ENCODE results near the gene PAPPA. TPM values are rescaled to one million over a fixed set of nuclear protein-coding genes. Genes with fewer than 3 reads are reported as not detected.

PAPPA gene
- total RNA-seq, 6 experiments from 2014 or later: 0.07 to 0.50 (median 0.32) TPM

GRCh38 chr9:116279230-116279629, 125.6 kb downstream of the PAPPA start:
- 21% methylated on average over 11 of the region's 11 CpGs for WGBS (ENCODE audit: insufficient coverage, low coverage, low lambda C conversion rate, missing lambda C conversion rate)
- ATAC-seq: no peak
- intact Hi-C loops (cut with DNase I): no loop called here

GRCh38 chr9:116280529-116280928, 126.9 kb downstream of the PAPPA start:
- no peaks in the 10 kb centered on the region for H3K27me3 ChIP-seq
- no peaks in the 10 kb centered on the region for H3K36me3 ChIP-seq
- intact Hi-C loops (cut with DNase I): no loop called here
- no peak for DNase-seq
- no peaks in the 10 kb centered on the region for H3K4me1 ChIP-seq
- no peaks in the 10 kb centered on the region for H3K9me3 ChIP-seq
- no peak for ATAC-seq
- no CpG with 5 or more reads among the region's 1 CpG for WGBS (ENCODE audit: insufficient coverage, low coverage, low lambda C conversion rate, missing lambda C conversion rate)
- H3K4me3 ChIP-seq: no peak overlapping the region
- no peak for TF ChIP-seq CTCF (IDR thresholded peaks at IDR 0.05)
- no peak for TF ChIP-seq POLR2A (IDR thresholded peaks at IDR 0.05)
- no peak overlapping the region for H3K27ac ChIP-seq

More at GRCh38 chr9:116279230-116279629, 125.6 kb downstream of the PAPPA start:
- Histone ChIP-seq H3K4me1 (no peaks in the 10 kb centered on the region), H3K27me3 (no peaks in the 10 kb centered on the region), H3K36me3 (no peaks in the 10 kb centered on the region), H3K27ac (no peak overlapping the region), H3K9me3 (no peaks in the 10 kb centered on the region), H3K4me3 (no peak overlapping the region)
- DNase-seq: no peak
- TF ChIP-seq CTCF (IDR thresholded peaks at IDR 0.05) (no peak), POLR2A (IDR thresholded peaks at IDR 0.05) (no peak)

GRCh38 chr9:116282597-116282996, 129.0 kb downstream of the PAPPA start:
- intact Hi-C loops (cut with DNase I): no loop called here
- WGBS (ENCODE audit: insufficient coverage, low coverage, low lambda C conversion rate, missing lambda C conversion rate): 75% methylated on average over 1 of the region's 1 CpG
- H3K27ac ChIP-seq: no peak overlapping the region

GRCh38 chr9:116284518-116284917, 130.9 kb downstream of the PAPPA start:
- no peaks in the 10 kb centered on the region for H3K36me3 ChIP-seq
- intact Hi-C loops (cut with DNase I): no loop called here
- H3K9me3 ChIP-seq: no peaks in the 10 kb centered on the region
- no peak overlapping the region for H3K4me3 ChIP-seq
- no peak overlapping the region for H3K27ac ChIP-seq
- no peak for TF ChIP-seq CTCF (IDR thresholded peaks at IDR 0.05)
- no peak for TF ChIP-seq POLR2A (IDR thresholded peaks at IDR 0.05)
- H3K4me1 ChIP-seq: no peaks in the 10 kb centered on the region
- ATAC-seq: no peak
- 86% methylated on average over 6 of the region's 6 CpGs for WGBS (ENCODE audit: insufficient coverage, low coverage, low lambda C conversion rate, missing lambda C conversion rate)
- no peak for DNase-seq
- H3K27me3 ChIP-seq: no peaks in the 10 kb centered on the region

More at GRCh38 chr9:116282597-116282996, 129.0 kb downstream of the PAPPA start:
- Histone ChIP-seq H3K27me3 (no peaks in the 10 kb centered on the region), H3K9me3 (no peaks in the 10 kb centered on the region), H3K36me3 (no peaks in the 10 kb centered on the region), H3K4me3 (no peak overlapping the region), H3K4me1 (no peaks in the 10 kb centered on the region)
- ATAC-seq (no peak), DNase-seq (no peak)
- TF ChIP-seq CTCF (IDR thresholded peaks at IDR 0.05): no peak
- TF ChIP-seq POLR2A (IDR thresholded peaks at IDR 0.05): no peak

GRCh38 chr9:116285320-116285719, 131.7 kb downstream of the PAPPA start:
- H3K27me3 ChIP-seq: no peaks in the 10 kb centered on the region
- WGBS (ENCODE audit: insufficient coverage, low coverage, low lambda C conversion rate, missing lambda C conversion rate): 50% methylated on average over 3 of the region's 4 CpGs
- ATAC-seq (no peak), DNase-seq (no peak)
- peak in 1 of 4 donors; percentile 9 for TF ChIP-seq CTCF (IDR thresholded peaks at IDR 0.05)
- no peak for TF ChIP-seq POLR2A (IDR thresholded peaks at IDR 0.05)
- no peaks in the 10 kb centered on the region for H3K36me3 ChIP-seq
- no peak overlapping the region for H3K4me3 ChIP-seq
- H3K27ac ChIP-seq: no peak overlapping the region
- no peaks in the 10 kb centered on the region for H3K9me3 ChIP-seq
- H3K4me1 ChIP-seq: no peaks in the 10 kb centered on the region
- intact Hi-C loops (cut with DNase I): no loop called here
